GM19099 (cell line): ENCODE measurements around the gene SLC6A17.

Experiments used
- POLR2A ChIP-seq: IDR thresholded peaks from 3 replicates; pipeline ENCODE4 v1.6.1; 2011; ENCODE audit warnings: low read depth; ENCODE audit not compliant: insufficient read length; ENCODE audit errors: extremely low read depth

The SLC6A17 gene

DNA sequence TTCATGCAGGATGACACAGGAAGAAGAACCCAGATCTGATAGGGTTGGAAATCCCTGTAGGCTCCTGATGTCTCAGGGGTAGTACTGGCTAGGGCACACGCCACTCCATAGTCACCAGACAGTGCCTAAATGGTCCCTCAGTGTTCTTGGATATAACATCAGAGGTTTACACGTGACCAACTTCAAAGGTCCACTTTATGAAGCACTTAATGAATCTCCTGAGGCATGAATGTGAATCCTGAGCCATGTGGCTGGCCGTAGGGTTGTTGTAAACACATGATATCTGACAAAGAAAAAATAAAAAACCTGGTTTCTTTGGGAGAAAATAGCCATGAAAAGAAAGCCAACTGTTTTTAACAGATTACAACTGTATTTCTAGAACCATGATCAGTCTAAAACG is 27.5 kb downstream of the SLC6A17 start:
- no peak for TF ChIP-seq POLR2A

DNA sequence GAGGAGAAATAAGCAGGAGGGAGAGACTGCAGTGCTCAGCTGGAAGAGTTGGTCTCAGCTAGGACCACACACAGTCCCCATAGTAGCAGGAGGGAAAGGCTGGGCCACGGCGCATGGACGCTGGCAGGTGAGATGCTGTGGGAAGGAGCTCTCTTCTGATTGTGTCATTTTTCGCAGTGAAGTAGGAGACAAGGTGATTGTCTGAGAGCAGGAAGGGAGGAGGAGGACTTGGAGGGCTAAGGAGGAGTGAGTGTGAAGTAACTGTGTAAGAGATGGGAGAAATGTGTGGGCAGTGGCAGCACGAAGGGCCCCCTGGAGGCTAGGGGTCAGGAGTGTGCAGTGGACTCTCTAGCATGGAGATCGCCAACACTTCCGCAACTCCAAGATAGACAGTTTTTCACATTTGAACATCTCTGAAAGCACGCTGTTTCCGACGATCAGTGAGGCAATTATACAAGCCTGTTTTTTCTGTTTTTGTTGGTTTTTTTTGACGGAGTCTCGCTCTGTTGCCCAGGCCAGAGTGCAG is 33.4 kb downstream of the SLC6A17 start:
- no peak for TF ChIP-seq POLR2A

DNA sequence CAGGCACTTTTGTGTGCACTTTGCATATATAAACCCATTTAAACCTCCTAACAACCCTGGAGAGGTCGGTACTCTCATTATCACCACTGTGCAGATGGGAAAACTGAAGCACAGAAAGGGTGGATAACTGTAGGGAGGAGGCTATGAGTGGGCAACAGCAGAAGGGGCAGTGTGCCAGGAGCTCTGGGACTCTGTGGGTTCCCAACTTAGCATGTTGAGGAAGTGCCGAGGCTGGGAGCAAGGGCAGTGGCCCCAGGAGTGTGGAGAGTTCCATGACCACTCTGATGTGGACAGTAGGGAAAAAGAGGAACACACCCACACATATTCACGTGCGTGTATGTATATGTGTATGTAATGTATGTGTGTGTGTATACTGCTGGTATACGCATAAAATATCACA is 34.2 kb downstream of the SLC6A17 start:
- TF ChIP-seq POLR2A: no peak

DNA sequence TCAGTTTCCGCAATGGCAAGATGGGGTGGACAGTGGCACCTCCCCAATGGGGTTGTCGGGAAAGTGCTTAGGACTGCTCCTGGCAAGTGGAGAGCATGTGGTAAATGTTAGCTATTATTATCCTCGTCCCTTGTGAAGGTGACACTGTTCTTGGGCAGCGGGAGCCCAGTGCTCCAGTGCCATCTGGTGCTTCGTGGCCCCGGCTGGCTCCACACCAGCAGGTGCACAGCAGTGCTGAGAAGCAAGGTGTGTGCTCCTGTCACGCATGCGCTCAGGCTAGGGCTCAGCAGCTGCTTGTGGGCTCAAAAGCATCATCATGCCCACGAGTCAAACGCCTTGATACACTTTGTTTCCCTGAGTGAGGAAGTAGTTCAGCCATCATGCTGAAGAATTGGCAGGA is 34.9 kb downstream of the SLC6A17 start:
- TF ChIP-seq POLR2A: no peak

DNA sequence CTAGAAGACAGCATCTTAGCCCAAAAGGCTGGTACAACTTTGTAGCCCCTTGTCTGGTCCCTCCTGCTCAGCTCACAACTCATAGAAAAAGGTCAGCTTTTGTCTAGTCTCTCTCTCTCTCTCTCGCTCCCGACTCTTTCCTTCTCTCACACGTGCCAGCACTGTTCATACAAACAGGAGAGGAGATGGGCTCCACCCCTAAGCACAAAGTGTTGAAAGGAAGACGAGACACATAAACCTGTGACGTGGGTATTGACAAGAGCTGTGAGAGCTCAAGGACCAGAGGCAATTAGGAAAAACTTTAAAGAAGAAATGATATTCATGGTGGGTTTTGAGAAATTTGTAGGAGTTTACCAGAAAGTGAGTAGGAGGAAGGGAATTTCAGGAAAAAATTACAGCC is 36.3 kb downstream of the SLC6A17 start:
- no peak for TF ChIP-seq POLR2A

DNA sequence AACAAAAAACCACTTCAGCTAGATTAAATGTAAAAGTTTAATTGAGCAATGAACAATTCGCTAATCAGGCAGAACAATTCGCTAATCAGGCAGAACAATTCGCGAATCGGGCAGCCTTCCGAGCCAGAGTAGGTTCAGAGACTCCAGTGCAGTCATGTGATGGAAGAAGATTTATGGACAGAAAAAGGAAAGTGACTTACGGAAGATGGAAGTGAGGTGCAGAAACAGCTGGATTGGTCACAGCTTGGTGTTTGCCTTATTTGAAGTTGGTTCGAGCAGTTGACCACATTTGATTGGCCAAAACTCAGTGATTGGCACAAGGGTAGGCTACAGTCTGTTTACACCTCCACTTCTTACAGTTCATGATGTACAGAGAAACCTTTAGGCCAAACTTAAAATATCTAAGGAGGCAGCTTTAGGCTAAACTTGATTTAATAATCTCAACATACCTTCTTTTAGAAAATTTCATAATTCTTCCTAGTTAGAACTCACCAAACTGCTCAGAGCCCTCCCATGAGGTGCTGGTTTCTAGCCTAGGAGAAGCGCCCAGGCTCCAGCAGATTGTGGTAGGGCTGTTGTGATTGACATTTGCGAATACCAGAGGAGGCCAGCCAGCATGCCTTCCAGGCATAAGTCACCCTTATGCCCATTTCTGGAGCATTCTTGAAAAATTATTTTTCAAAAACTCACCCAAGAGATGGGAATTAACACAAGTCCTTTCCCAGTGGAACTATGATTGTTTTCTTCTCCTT is 37.0 kb downstream of the SLC6A17 start:
- no peak for TF ChIP-seq POLR2A

DNA sequence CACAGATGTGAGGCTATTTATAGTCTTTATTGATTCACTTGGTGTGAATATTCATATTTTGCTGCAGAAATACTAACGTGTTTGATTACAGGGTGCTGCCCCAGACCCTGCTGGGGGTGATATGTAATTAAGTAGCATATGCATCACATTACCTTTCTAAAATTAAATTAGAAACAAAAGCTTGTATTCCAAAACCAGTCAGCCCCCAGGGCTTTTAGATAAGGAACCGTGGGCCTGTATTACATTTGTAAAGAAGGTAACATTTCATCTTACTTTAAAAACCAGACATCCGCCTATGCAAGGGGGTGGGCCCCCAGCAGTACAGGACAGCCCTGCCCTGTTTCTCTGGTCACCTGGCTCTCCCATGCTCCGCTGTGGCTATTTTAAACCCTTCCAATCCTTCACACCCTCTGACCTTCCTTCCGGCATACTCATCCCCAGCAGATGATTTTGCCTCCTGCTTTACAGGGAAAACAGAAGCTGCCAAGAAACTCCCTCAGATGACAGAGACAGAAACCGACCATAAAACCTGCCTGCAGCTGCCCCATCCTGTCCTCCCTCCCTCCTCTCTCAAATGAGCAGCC is 37.8 kb downstream of the SLC6A17 start:
- TF ChIP-seq POLR2A: no peak

DNA sequence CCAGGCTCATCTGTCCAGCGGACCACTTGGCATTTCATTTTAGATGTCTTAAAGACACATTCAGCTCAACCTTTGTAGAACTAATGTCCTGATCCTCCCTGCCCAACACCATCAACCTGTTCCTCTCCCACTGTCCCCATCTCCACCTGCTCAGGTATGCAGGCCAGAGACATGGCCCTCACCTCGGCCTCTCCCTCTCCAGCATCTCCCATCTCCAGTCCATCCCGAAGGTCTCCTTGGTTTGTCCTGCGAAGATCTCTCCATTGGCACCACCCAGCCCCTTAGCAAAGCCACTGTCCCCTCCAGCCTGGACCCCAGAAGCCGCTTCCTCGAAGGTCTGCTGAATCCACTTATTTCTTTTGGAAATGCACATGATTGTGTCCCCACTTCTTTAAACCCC is 38.9 kb downstream of the SLC6A17 start:
- TF ChIP-seq POLR2A: no peak

DNA sequence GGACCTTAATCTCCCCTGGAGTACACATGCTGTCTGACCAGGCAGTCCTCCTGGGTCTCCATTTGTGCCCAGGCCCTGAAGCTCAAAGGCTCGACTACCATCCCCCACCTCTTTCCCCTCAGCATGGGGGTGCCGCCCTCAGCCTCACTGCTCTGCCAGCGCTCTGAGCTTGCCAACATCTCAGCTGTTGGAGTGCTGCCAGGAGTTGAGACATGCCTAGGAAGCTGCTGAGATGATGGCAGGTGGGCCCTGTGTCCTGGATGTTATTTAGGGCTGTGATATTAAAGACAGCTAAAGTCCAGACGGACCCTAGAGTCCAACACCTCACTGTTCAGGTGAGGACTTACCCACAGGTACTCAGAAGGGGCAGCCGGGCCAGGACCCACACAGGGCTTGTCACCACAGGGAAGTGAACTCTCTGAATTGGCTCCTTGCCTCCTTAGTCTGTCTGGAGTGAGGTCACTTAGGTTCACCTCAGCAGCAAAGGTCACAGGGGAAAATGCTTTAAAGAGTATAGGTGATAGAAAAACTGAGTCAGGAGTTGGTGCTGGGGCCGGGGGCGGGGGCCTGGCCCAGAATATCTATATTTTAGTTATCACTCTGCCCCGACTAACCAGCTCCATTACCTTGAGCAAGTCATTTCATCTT is 40.1 kb downstream of the SLC6A17 start:
- TF ChIP-seq POLR2A: no peak

DNA sequence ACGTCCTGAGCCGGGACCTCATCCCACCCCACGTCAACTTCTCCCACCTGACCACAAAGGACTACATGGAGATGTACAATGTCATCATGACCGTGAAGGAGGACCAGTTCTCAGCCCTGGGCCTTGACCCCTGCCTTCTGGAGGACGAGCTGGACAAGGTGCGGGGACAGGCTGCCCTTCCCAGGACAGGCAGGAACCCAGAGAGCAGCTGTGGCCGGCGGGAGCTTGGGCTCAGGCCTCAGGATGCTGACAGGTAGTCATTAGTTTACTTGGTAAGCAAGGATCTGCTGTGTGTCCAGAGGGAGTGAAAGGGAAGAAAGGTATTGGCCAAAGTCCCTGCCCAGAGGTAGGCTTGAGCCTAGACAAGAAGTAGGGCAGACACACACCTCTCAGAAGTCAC is 42.2 kb downstream of the SLC6A17 start:
- TF ChIP-seq POLR2A: no peak

DNA sequence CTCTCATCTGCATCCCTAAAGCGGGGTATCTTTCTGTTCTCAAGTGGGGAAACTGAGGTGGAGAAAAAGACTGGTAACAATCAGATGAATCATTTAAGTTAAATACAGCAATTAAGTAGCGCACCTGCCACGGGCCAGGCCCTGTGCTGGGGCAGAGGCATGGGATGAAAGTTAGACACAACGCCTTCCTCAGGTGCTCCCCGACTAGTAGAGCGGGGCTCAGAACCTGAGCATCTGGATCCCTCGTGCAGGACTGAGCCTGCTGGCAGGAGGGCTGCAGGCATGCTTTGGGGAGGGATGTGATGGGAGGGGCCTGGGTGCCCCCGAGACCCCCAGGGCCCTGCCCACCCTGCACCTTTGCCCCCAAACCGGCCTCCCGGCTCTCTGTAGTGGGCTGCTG is 44.9 kb downstream of the SLC6A17 start:
- no peak for TF ChIP-seq POLR2A

DNA sequence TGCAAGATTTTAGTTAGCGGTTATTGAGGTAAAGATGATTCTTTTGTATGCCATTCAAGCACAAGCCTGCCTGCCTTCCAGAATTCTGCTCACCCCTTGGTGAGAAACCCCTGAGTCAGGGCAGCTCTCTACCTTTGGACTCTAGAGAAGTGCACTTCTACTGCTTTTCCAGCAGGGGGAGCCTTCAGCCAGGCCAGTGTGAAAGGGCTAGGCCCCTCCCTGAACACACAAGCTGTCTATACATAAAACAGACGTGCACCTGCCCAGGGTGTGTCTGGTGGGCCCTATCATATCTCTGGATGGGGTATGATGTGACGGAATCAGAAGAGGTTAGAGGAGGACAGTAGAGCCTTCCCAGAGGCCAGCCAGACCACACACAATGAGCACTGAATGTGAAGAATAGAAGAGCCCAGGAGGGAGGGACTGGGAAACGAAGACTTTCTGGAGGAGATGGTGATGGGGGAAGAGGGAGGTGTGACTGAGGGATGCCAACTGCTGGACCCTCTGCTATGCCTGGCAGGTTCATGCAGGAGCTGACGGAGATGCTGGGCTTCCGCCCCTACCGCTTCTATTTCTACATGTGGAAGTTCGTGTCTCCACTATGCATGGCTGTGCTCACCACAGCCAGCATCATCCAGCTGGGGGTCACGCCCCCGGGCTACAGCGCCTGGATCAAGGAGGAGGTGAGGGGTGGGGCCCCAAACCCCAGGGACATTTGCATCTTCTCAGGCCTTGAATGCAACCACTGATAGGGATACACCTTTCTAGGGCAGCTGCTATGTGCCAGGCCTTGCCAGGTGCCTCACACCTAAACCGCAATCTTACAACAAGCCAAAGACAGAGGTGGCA is 46.8 kb downstream of the SLC6A17 start:
- no peak for TF ChIP-seq POLR2A

DNA sequence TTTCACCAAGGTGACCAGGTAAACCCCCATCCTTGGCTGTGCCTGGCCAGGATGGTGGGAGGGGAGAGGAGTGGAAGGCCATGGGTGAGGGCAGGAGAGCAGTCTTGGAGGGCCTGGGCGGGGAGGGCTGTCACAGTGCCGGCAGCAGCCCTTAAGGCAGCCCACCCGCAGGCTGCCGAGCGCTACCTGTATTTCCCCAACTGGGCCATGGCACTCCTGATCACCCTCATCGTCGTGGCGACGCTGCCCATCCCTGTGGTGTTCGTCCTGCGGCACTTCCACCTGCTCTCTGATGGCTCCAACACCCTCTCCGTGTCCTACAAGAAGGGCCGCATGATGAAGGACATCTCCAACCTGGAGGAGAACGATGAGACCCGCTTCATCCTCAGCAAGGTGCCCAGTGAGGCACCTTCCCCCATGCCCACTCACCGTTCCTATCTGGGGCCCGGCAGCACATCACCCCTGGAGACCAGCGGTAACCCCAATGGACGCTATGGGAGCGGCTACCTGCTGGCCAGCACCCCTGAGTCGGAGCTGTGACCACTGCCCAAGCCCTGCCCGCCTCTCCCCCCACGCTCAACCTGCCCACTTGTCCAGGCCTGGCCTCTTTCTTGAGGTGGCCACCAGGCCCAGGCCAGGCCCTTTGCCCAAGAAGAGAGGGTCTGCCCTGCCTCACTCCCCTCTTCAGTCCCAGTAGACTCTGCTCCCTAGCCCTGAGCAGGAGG is 47.8 kb downstream of the SLC6A17 start:
- TF ChIP-seq POLR2A: no peak

DNA sequence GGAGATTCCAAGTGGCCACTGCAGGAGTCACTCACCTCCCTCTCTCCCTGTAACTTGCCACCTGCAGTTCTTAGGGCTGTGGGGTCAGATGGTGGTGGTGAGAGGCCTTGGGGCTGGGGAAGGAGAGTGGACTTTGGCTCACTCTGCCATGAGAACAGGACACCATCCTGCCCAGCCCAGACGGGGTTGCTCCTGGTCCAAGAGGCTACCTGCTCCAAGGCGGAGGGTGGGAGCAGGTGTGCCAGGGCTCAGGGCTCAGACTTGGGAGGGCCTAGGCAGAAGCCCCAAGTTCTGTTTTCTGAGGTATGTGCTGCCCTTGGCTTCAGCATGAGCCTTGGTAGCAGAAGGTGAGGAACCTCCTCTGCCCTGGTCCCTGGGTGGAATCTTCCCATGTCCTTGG is 48.5 kb downstream of the SLC6A17 start:
- no peak for TF ChIP-seq POLR2A
